Measurements from ENCODE around the gene PLA2G4A.

DNA sequence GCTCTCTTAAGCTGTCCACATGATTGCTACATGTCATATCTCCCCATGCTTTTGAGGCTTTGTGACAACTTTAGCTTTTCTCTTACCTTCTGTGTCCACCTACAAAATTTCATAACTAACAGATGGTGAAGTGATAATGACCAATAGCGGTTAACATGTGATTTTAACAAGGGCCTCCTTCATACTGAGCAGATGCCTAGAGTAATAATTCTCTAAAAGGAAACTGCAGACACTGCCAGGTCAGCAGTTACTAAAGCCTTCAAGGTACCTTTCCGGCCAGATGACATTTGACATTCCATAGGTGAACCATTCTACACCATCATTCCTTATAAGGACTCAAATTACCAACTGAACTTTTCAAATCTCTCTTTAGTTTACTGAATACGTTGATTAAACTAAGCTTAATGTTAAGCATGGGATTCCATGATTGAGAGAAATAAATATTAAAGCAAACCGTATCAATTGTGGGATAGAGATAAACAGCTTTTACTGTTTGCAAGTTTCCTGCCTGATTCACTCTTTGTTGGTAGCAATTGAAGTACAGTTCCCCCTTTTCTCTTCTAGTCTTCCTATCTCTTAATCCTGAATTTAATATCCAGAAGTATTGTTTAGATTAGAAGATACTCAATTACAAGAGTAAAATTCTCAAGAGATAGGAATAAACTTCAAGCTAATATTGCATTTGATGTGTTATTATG is 205.1 kb downstream of the PLA2G4A start:
- TF ChIP-seq, protein P1, sequence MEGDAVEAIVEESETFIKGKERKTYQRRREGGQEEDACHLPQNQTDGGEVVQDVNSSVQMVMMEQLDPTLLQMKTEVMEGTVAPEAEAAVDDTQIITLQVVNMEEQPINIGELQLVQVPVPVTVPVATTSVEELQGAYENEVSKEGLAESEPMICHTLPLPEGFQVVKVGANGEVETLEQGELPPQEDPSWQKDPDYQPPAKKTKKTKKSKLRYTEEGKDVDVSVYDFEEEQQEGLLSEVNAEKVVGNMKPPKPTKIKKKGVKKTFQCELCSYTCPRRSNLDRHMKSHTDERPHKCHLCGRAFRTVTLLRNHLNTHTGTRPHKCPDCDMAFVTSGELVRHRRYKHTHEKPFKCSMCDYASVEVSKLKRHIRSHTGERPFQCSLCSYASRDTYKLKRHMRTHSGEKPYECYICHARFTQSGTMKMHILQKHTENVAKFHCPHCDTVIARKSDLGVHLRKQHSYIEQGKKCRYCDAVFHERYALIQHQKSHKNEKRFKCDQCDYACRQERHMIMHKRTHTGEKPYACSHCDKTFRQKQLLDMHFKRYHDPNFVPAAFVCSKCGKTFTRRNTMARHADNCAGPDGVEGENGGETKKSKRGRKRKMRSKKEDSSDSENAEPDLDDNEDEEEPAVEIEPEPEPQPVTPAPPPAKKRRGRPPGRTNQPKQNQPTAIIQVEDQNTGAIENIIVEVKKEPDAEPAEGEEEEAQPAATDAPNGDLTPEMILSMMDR (IDR thresholded peaks at IDR 0.05), result no peak
- no peak for TF ChIP-seq EZH2 (IDR thresholded peaks at IDR 0.05; ENCODE audit: borderline replicate concordance, insufficient read depth, low read depth, low read length, poor library complexity, severe bottlenecking)

Measured in B cell (primary cell).